ENCODE data around the gene ABI3BP. TPM values are rescaled to one million over a fixed set of nuclear protein-coding genes. Genes with fewer than 3 reads are reported as not detected.

The ABI3BP gene
- total RNA-seq, 4 donors from 2014 or later = 6.2 to 68.7 (median 18.8) TPM

GRCh38 chr3:100984308-100984707 lies 8.9 kb downstream of the ABI3BP start:
- TF ChIP-seq POLR2A (IDR thresholded peaks at IDR 0.05) = no peak
- TF ChIP-seq CTCF (IDR thresholded peaks at IDR 0.05) = no peak
- intact Hi-C loops (cut with DNase I) = no loop called here
- Histone ChIP-seq H3K27me3 (no peaks in the 10 kb centered on the region), H3K9me3 (no peaks in the 10 kb centered on the region), H3K36me3 (no peaks in the 10 kb centered on the region), H3K27ac (peak overlapping the region in 1 of 4 donors; percentile 28), H3K4me1 (peaks cover 0 to 31% (median 7%) of the 10 kb centered on the region in 3 donors), H3K4me3 (no peak overlapping the region)
- DNase-seq = no peak

- DNase-seq = no peak
- intact Hi-C loops (cut with DNase I) = no loop called here
- H3K9me3 ChIP-seq = no peaks in the 10 kb centered on the region
- H3K27ac ChIP-seq = peak overlapping the region in 3 of 4 donors; percentile 57 to 72 (median 60)
- 23 to 31% methylated on average over 4 of the region's 4 CpGs for WGBS, 2 donors
- H3K4me3 ChIP-seq = peak overlapping the region in 1 of 4 donors; percentile 34
- H3K4me1 ChIP-seq = peaks cover 0 to 15% (median 7%) of the 10 kb centered on the region in 3 donors
- H3K27me3 ChIP-seq = no peaks in the 10 kb centered on the region
- TF ChIP-seq CTCF (IDR thresholded peaks at IDR 0.05) = no peak
- TF ChIP-seq POLR2A (IDR thresholded peaks at IDR 0.05) = no peak
- H3K36me3 ChIP-seq = no peaks in the 10 kb centered on the region
These were observed 10.5 kb downstream of the ABI3BP start for GRCh38 chr3:100982710-100983109.

GRCh38 chr3:100981164-100981911 lies 11.9 kb downstream of the ABI3BP start:
- no peak for DNase-seq
- Histone ChIP-seq H3K4me1 (peaks cover 0 to 14% (median 7%) of the 10 kb centered on the region in 3 donors), H3K4me3 (no peak overlapping the region), H3K36me3 (no peaks in the 10 kb centered on the region), H3K9me3 (no peaks in the 10 kb centered on the region), H3K27me3 (no peaks in the 10 kb centered on the region), H3K27ac (peak overlapping the region in 3 of 4 donors; percentile 18 to 60 (median 27))
- WGBS, 2 donors = 74 to 94% methylated on average over 3 of the region's 3 CpGs
- intact Hi-C loops (cut with DNase I) = no loop called here
- no peak for TF ChIP-seq POLR2A (IDR thresholded peaks at IDR 0.05)
- TF ChIP-seq CTCF (IDR thresholded peaks at IDR 0.05) = no peak

- intact Hi-C loops (cut with DNase I) = no loop called here
- peaks cover 0 to 9% (median 7%) of the 10 kb centered on the region in 3 donors for H3K4me1 ChIP-seq
- DNase-seq = no peak
- 61 to 81% methylated on average over 1 of the region's 1 CpG for WGBS, 2 donors
- H3K4me3 ChIP-seq = no peak overlapping the region
- no peaks in the 10 kb centered on the region for H3K9me3 ChIP-seq
- no peaks in the 10 kb centered on the region for H3K36me3 ChIP-seq
- no peak overlapping the region for H3K27ac ChIP-seq
- TF ChIP-seq CTCF (IDR thresholded peaks at IDR 0.05) (no peak), POLR2A (IDR thresholded peaks at IDR 0.05) (no peak)
- H3K27me3 ChIP-seq = no peaks in the 10 kb centered on the region
These were observed 15.1 kb downstream of the ABI3BP start for GRCh38 chr3:100978011-100978659.

- intact Hi-C loops (cut with DNase I) = no loop called here
- TF ChIP-seq POLR2A (IDR thresholded peaks at IDR 0.05) = no peak
- no peak for TF ChIP-seq CTCF (IDR thresholded peaks at IDR 0.05)
- no peaks in the 10 kb centered on the region for H3K36me3 ChIP-seq
- no peak overlapping the region for H3K4me3 ChIP-seq
- whole genome bisulfite sequencing, 2 donors = 53 to 69% methylated on average over 3 of the region's 3 CpGs
- peaks cover 0 to 11% (median 0%) of the 10 kb centered on the region in 3 donors for H3K4me1 ChIP-seq
- H3K27ac ChIP-seq = no peak overlapping the region
- H3K27me3 ChIP-seq = no peaks in the 10 kb centered on the region
- no peaks in the 10 kb centered on the region for H3K9me3 ChIP-seq
- DNase-seq = no peak
These were observed 16.6 kb downstream of the ABI3BP start for GRCh38 chr3:100976611-100977010.
